GM23338 (cell line): Measurements from ENCODE around the gene RAD51B. TPM values are rescaled to one million over a fixed set of nuclear protein-coding genes. Genes with fewer than 3 reads are reported as not detected.

Source experiments
- ATAC-seq: fragments of 200-7000 bp; cut with Tn5 transposase; 3 replicates; pipeline ENCODE4 v1.9.1; 2020
- DNase-seq: peaks from one replicate; pipeline ENCODE4 v3.0.0-alpha.2; 2015; ENCODE audit warnings: low spot score
- H2AFZ ChIP-seq: fragments of 200-600 bp; sonication (generic); 2 replicates; pipeline ENCODE4 v1.8.0; 2016; ENCODE audit warnings: antibody characterized with exemption, mild to moderate bottlenecking, moderate library complexity
- H3F3A ChIP-seq: fragments of 200-600 bp; sonication (generic); replicated peaks from 2 replicates; pipeline ENCODE4 v1.8.0; 2017; ENCODE audit warnings: antibody characterized with exemption, mixed run types, low read depth
- H3K27ac ChIP-seq: fragments of 200-600 bp; sonication (generic); 2 replicates; pipeline ENCODE4 v1.6.1; 2016; ENCODE audit warnings: low read depth
- H3K27me3 ChIP-seq: fragments of 200-600 bp; sonication (generic); 2 replicates; pipeline ENCODE4 v1.8.0; 2016; ENCODE audit warnings: mild to moderate bottlenecking, mixed run types, moderate library complexity; ENCODE audit not compliant: insufficient read depth
- H3K36me3 ChIP-seq: fragments of 200-600 bp; sonication (generic); 2 replicates; pipeline ENCODE4 v1.8.0; 2016; ENCODE audit warnings: mild to moderate bottlenecking; ENCODE audit not compliant: insufficient read depth
- H3K4me1 ChIP-seq: fragments of 200-600 bp; sonication (generic); 2 replicates; pipeline ENCODE4 v1.8.0; 2016; ENCODE audit warnings: mild to moderate bottlenecking, moderate library complexity; ENCODE audit not compliant: insufficient read depth
- H3K4me2 ChIP-seq: fragments of 200-600 bp; sonication (generic); 2 replicates; pipeline ENCODE4 v1.7.1; 2017; ENCODE audit warnings: mixed run types
- H3K4me3 ChIP-seq: fragments of 200-600 bp; sonication (generic); 2 replicates; pipeline ENCODE4 v1.6.1; 2016; ENCODE audit warnings: mixed run types
- H3K79me2 ChIP-seq: fragments of 200-600 bp; sonication (generic); replicated peaks from 2 replicates; pipeline ENCODE4 v1.8.0; 2017; ENCODE audit warnings: mild to moderate bottlenecking; ENCODE audit not compliant: insufficient read depth
- H3K9me2 ChIP-seq: fragments of 200-600 bp; sonication (generic); 2 replicates; pipeline ENCODE4 v1.8.0; 2017; ENCODE audit not compliant: insufficient read depth
- H4K20me1 ChIP-seq: fragments of 200-600 bp; sonication (generic); replicated peaks from 2 replicates; pipeline ENCODE4 v1.8.0; 2017; ENCODE audit warnings: mild to moderate bottlenecking; ENCODE audit not compliant: insufficient read depth
- H3K27ac Mint-ChIP-seq: 2 replicates; pipeline ENCODE4 v1.8.0; 2020; ENCODE audit warnings: inconsistent platforms, mild to moderate bottlenecking, moderate library complexity, mixed read lengths
- H3K27me3 Mint-ChIP-seq: 3 replicates; pipeline ENCODE4 v1.8.0; 2022; ENCODE audit warnings: low read depth, mild to moderate bottlenecking, moderate library complexity, mixed read lengths, inconsistent platforms; ENCODE audit not compliant: insufficient read depth, poor library complexity
- H3K36me3 Mint-ChIP-seq: 3 replicates; pipeline ENCODE4 v1.8.0; 2021; ENCODE audit warnings: low read depth, mild to moderate bottlenecking, inconsistent platforms, moderate library complexity, mixed read lengths
- H3K4me1 Mint-ChIP-seq: 3 replicates; pipeline ENCODE4 v1.8.0; 2020; ENCODE audit warnings: mild to moderate bottlenecking, inconsistent platforms, mixed read lengths
- H3K4me3 Mint-ChIP-seq: 3 replicates; pipeline ENCODE4 v1.8.0; 2021; ENCODE audit warnings: moderate library complexity, mild to moderate bottlenecking, inconsistent platforms, mixed read lengths
- H3K9me3 Mint-ChIP-seq: 3 replicates; pipeline ENCODE4 v1.8.0; 2020; ENCODE audit warnings: moderate library complexity, mild to moderate bottlenecking, inconsistent platforms, mixed read lengths
- CREB1 ChIP-seq: fragments of 250-450 bp; sonication (Bioruptor Pico); IDR thresholded peaks from 2 replicates; pipeline ENCODE4 v1.5.0; 2020; ENCODE audit warnings: low read depth, mild to moderate bottlenecking, moderate library complexity
- EZH2phosphoT487 ChIP-seq: fragments of 200-600 bp; sonication (generic); IDR thresholded peaks from one replicate; pipeline ENCODE4 v1.8.1; 2018; ENCODE audit warnings: antibody characterized with exemption; ENCODE audit not compliant: unreplicated experiment
- JUNB ChIP-seq: IDR thresholded peaks from one replicate; pipeline ENCODE4 v1.6.1; 2016; ENCODE audit warnings: antibody characterized with exemption; ENCODE audit not compliant: unreplicated experiment
- NANOG ChIP-seq: IDR thresholded peaks from 2 replicates; pipeline ENCODE4 v1.6.1; 2016; ENCODE audit warnings: antibody characterized with exemption, borderline replicate concordance
- POLR2AphosphoS5 ChIP-seq: IDR thresholded peaks from 2 replicates; pipeline ENCODE4 v1.6.1; 2016; ENCODE audit warnings: antibody characterized with exemption, low read depth
- REST ChIP-seq: IDR thresholded peaks from one replicate; pipeline ENCODE4 v1.6.1; 2018; ENCODE audit warnings: antibody characterized with exemption; ENCODE audit not compliant: unreplicated experiment
- STAT1 ChIP-seq: IDR thresholded peaks from one replicate; pipeline ENCODE4 v1.6.1; 2016; ENCODE audit warnings: antibody characterized with exemption; ENCODE audit not compliant: unreplicated experiment
- ZNF462 ChIP-seq: fragments of 250-450 bp; sonication (Bioruptor Pico); IDR thresholded peaks from 2 replicates; pipeline ENCODE4 v1.5.0; 2020; ENCODE audit warnings: mild to moderate bottlenecking, moderate library complexity
- polyA plus RNA-seq: library from polyadenylated mRNA; unstranded; fragments of >200 nt; fragmentation: Nextera tagmentation; extraction: Ambion mirVana; gene quantifications from 2 replicates; pipeline ENCODE4 v1.2.1, GENCODE V29; 2016
- total RNA-seq: library from RNA; depleted of rRNA; stranded (reverse); fragments of >200 nt; shearing (Covaris generic); gene quantifications from 2 replicates; pipeline ENCODE4 v1.2.3, GENCODE V29; 2014

Gene RAD51B
- total and polyA plus RNA-seq, 2 experiments from 2014 or later = 15.7 to 29.1 TPM

GRCh38 chr14:67879026-67879425 is 59.4 kb downstream of the RAD51B start:
- no peaks in the 10 kb centered on the region for H3K27me3 Mint-ChIP-seq
- H3K36me3 Mint-ChIP-seq = no peaks in the 10 kb centered on the region
- no peaks in the 10 kb centered on the region for H4K20me1 ChIP-seq
- H3K4me3 ChIP-seq = no peak overlapping the region
- H3K4me3 Mint-ChIP-seq = no peak overlapping the region
- H3K27ac Mint-ChIP-seq = no peak overlapping the region
- H3K27ac ChIP-seq = no peak overlapping the region
- H3K79me2 ChIP-seq = no peaks in the 10 kb centered on the region
- ATAC-seq = no peak
- TF ChIP-seq STAT1 (no peak), JUNB (no peak), REST (no peak)
- no peaks in the 10 kb centered on the region for H3K9me3 Mint-ChIP-seq
- DNase-seq = no peak
- no peaks in the 10 kb centered on the region for H3F3A ChIP-seq
- no peaks in the 10 kb centered on the region for H3K27me3 ChIP-seq
- no peaks in the 10 kb centered on the region for H3K9me2 ChIP-seq
- peaks cover 7% of the 10 kb centered on the region for H3K4me1 Mint-ChIP-seq
- no peak overlapping the region for H3K4me2 ChIP-seq
- H3K36me3 ChIP-seq = no peaks in the 10 kb centered on the region
- H3K4me1 ChIP-seq = peaks cover 7% of the 10 kb centered on the region
- H2AFZ ChIP-seq = no peak overlapping the region

GRCh38 chr14:67881225-67881624 is 61.6 kb downstream of the RAD51B start:
- Histone ChIP-seq H3K79me2 (no peaks in the 10 kb centered on the region), H3F3A (no peaks in the 10 kb centered on the region), H3K36me3 (no peaks in the 10 kb centered on the region), H3K9me2 (no peaks in the 10 kb centered on the region), H2AFZ (no peak overlapping the region), H3K4me3 (no peak overlapping the region), H3K27ac (no peak overlapping the region), H3K4me1 (peaks cover 7% of the 10 kb centered on the region), H3K27me3 (no peaks in the 10 kb centered on the region), H4K20me1 (no peaks in the 10 kb centered on the region), H3K4me2 (no peak overlapping the region)
- ATAC-seq = no peak
- Mint-ChIP-seq H3K9me3 (no peaks in the 10 kb centered on the region), H3K4me1 (peaks cover 11% of the 10 kb centered on the region), H3K36me3 (no peaks in the 10 kb centered on the region), H3K27me3 (no peaks in the 10 kb centered on the region), H3K4me3 (no peak overlapping the region), H3K27ac (no peak overlapping the region)
- DNase-seq = no peak
- TF ChIP-seq NANOG = no peak
- TF ChIP-seq EZH2phosphoT487 = no peak
- TF ChIP-seq CREB1 (CRISPR knock-in tag) = no peak
- no peak for TF ChIP-seq REST
- TF ChIP-seq POLR2AphosphoS5 = no peak
- TF ChIP-seq ZNF462 (CRISPR knock-in tag) = no peak
